ENCODE results near the gene GAS7.

GRCh38 chr17:10088444-10088843 lies 110.0 kb downstream of the GAS7 start:
- TF ChIP-seq CTCF (IDR thresholded peaks at IDR 0.05), result no peak
- no peak for TF ChIP-seq EZH2 (IDR thresholded peaks at IDR 0.05; ENCODE audit: borderline replicate concordance, insufficient read depth, low read depth, low read length, poor library complexity, severe bottlenecking)

Measured in B cell (primary cell).